Activated CD8-positive, alpha-beta T cell treated with anti-CD3 and anti-CD28 coated beads, Interleukin-2, amount 10 ng/mL, durations not matched to agents 7 days and 5 days (primary cell): ENCODE results near the gene BBC3. TPM values are rescaled to one million over a fixed set of nuclear protein-coding genes. Genes with fewer than 3 reads are reported as not detected.
"Not testable (repeated sequence)": the region's sequence is repeated elsewhere in the genome, so short reads cannot be mapped to it uniquely, and the experiment has no call there.

ENCODE experiments used
- ATAC-seq: fragments of 150-1000 bp; cut with Tn5 transposase; one replicate; pipeline ENCODE4 v1.10.0; 2021; ENCODE audit warnings: moderate library complexity
- CTCF ChIA-PET: fragments of 350-600 bp; sonication (Branson Sonifier 250); formaldehyde crosslinking; loops from one replicate; lab custom pipeline; 2021; ENCODE audit warnings: antibody characterized with exemption; lab: Charles Lee
- POLR2A ChIA-PET: fragments of 350-600 bp; sonication (Branson Sonifier 250); formaldehyde crosslinking; loops from one replicate; lab custom pipeline; 2021; ENCODE audit warnings: antibody characterized with exemption; lab: Charles Lee
- DNase-seq: peaks from one replicate; pipeline ENCODE4 v3.0.0-alpha.2; 2020
- H3K27ac Mint-ChIP-seq: one replicate; pipeline ENCODE4 v1.8.0; 2021; ENCODE audit warnings: mild to moderate bottlenecking, mixed read lengths
- H3K27me3 Mint-ChIP-seq: one replicate; pipeline ENCODE4 v1.8.0; 2021; ENCODE audit warnings: low read depth, mixed read lengths
- H3K36me3 Mint-ChIP-seq: one replicate; pipeline ENCODE4 v1.8.0; 2021; ENCODE audit warnings: low read depth, mixed read lengths
- H3K4me1 Mint-ChIP-seq: one replicate; pipeline ENCODE4 v1.8.0; 2021; ENCODE audit warnings: low read depth, mixed read lengths
- H3K4me3 Mint-ChIP-seq: one replicate; pipeline ENCODE4 v1.8.0; 2021; ENCODE audit warnings: mild to moderate bottlenecking, mixed read lengths
- H3K9me3 Mint-ChIP-seq: one replicate; pipeline ENCODE4 v1.8.0; 2022; ENCODE audit warnings: mixed read lengths; ENCODE audit not compliant: insufficient read depth
- total RNA-seq, 2 experiments: library from RNA; stranded (reverse); gene quantifications; one replicate each; pipeline ENCODE4 v1.2.3, GENCODE V29; 2021

Gene BBC3
- total RNA-seq, 2 experiments from 2014 or later = 15.7 to 16.8 TPM

DNA sequence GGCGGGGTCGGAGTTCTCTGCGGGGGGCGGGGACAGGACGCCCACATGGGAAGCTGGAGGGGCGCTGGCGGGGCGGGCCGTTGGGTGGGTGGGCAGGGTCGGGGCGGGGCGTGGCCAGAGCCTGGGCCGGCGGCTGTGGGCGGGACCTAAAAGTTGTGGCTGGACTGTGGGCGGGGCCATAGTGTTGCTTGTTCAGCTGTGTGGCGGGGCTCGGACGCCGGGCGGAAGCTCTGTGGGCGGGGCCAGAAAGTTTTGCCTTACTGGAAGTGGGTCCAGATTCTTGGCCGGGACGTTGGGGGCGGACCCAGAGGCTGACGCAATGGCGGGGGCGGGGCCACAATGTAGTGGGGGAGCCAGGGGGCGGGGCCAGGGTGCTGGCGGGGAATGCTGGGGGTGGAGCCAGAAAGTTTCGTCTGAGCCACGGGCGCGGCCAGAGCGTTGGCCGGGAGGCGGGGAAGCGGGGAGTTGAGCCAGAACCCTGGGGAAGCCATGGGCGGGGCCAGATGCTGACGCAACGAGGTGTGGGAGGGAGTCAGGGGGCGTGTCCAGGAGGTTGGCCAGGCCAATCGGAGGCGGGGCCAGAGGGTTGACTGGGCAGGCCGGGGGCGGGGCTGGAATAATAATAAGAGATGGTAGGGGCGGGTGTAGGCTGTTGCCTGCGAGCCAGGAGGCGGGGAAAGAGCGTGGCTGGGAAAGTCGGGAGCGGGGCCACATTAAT is 25.9 kb upstream of the BBC3 start:
- H3K27ac Mint-ChIP-seq = peak overlapping the region; percentile 97
- peaks cover 38% of the 10 kb centered on the region for H3K36me3 Mint-ChIP-seq
- peak; percentile 88 for ATAC-seq
- CTCF ChIA-PET = interaction anchor here (0.6 to 5.9 kb wide), 11 partner anchors 10 to 227 kb away, joined by 3 to 76 read pairs (median 4); partner anchors contain the start of genes INAFM1 and KPTN
- no peaks in the 10 kb centered on the region for H3K27me3 Mint-ChIP-seq
- DNase-seq = peak; percentile 100
- peak overlapping the region; percentile 87 for H3K4me3 Mint-ChIP-seq
- no peaks in the 10 kb centered on the region for H3K9me3 Mint-ChIP-seq
- POLR2A ChIA-PET = interaction anchor here (0.6 to 2.6 kb wide), 17 partner anchors 9 to 162 kb away, joined by 3 to 43 read pairs (median 5); partner anchors contain the start of genes INAFM1, SAE1 and ZC3H4
- peaks cover 43% of the 10 kb centered on the region for H3K4me1 Mint-ChIP-seq

DNA sequence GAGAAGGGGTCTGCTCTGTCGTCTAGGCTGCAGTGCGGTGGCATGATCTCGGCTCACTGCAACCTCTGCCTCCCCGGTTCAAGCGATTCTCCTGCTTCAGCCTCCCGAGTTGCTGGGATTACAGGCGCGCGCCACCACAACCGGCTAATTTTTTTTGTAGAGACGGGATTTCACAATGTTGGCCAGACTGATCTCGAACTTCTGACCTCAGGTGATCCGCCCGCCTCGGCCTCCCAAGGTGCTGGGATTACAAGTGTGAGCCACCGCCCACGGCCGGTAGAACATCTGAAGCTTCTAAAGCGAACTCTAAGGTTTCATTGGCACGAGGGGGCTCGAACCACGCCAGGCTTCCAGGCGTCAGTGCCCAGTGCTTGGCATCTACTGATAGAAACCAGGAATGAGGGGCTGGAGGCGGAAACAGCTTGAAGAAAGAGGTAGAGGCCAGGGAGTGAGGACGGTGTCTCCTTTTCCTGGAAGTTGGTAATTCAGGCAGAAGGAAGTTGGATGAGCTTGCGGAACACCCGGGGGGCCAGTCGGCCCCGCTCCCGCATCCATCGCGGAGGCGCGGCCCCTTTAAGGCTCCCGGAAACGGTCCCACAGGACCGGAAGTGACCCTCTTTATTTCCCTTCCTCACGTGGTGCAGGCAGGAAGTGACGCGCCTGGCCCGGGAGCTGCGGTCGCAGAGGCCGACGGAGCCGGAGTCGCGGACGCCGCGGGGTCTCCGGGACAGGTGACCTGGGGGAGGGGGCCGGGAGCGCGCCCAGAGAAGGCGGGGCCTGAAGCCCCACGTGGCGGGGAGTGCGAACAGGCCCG is 25.1 kb upstream of the BBC3 start, which contains the start of gene CCDC9:
Gene CCDC9 (plus strand): TSS at position 647 of the 814 bp plus-strand sequence. CDS start 1,876 bp downstream, outside the sequence.
- peak within 1 kb of the TSS; percentile 97 for H3K27ac Mint-ChIP-seq

DNA sequence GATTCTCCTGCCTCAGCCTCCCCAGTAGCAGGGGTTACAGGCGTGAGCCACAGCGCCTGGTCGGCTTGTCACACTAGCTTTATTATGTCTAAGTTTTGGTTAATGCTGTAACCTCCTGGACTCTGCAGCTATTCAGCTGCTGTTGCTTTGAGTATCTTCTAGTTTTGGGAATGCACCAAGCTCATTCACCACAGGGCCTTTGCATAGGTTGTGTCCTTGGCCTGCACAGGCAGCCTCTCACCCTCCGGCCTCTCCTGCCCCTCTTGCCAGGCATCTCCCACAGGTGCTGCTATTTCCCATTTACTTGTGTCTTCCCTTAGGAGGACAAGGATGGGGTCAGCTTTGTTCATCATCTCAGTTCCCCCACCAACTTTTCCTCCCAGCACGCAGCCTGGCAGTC is 23.0 kb upstream of the BBC3 start:
- Mint-ChIP-seq H3K27me3 (no peaks in the 10 kb centered on the region), H3K36me3 (peaks cover 17% of the 10 kb centered on the region), H3K9me3 (no peaks in the 10 kb centered on the region), H3K4me1 (peaks cover 32% of the 10 kb centered on the region), H3K4me3 (no peak overlapping the region), H3K27ac (no peak overlapping the region)
- POLR2A ChIA-PET = interaction anchor here (1.3 kb wide), 1 partner anchor 28 kb away, joined by 3 read pairs; no protein-coding TSS in a partner anchor
- CTCF ChIA-PET = interaction anchor here (0.8 to 5.9 kb wide), 3 partner anchors 9 to 44 kb away, joined by 3 to 76 read pairs (median 8); no protein-coding TSS in a partner anchor
- DNase-seq (no peak), ATAC-seq (no peak)

More for the DNA sequence above, 25.1 kb upstream of the BBC3 start, which contains the start of gene CCDC9:
- H3K9me3 Mint-ChIP-seq = no peaks in the 10 kb centered on the region
- H3K4me1 Mint-ChIP-seq = peaks cover 40% of the 10 kb centered on the region
- peak within 1 kb of the TSS; percentile 87 for H3K4me3 Mint-ChIP-seq
- ATAC-seq = no peak
- ChIA-PET CTCF (interaction anchor here (0.6 to 5.9 kb wide), 12 partner anchors 9 to 228 kb away, joined by 3 to 76 read pairs (median 4); partner anchors contain the start of genes INAFM1 and KPTN), POLR2A (interaction anchor here (0.6 to 2.6 kb wide), 15 partner anchors 8 to 161 kb away, joined by 3 to 43 read pairs (median 5); partner anchors contain the start of genes INAFM1, SAE1 and ZC3H4)
- no peaks in the 10 kb centered on the region for H3K27me3 Mint-ChIP-seq
- DNase-seq = peak; percentile 97
- peaks cover 34% of the 10 kb centered on the region for H3K36me3 Mint-ChIP-seq

DNA sequence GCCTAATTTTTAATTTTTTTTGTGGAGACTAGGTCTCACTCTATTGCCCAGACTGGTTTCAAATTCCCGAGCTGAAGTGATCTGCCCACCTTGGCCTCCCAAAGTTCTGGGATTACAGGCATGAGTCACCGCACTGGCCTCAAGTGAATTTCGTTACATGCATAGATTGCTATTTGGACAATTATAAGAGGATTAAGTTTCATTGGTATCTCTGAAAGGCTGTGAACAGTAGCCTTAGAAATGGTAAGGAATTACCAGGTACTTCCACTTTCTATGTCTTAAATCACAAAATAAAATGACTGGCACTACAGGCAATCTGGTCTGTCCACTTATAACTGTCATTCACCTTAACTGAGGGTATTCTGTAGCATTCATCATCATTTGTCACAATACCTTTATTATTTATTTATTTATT is 22.5 kb upstream of the BBC3 start:
- ChIA-PET CTCF (interaction anchor here (0.8 to 5.9 kb wide), 3 partner anchors 9 to 43 kb away, joined by 3 to 76 read pairs (median 8); no protein-coding TSS in a partner anchor), POLR2A (interaction anchor here (1.3 kb wide), 1 partner anchor 27 kb away, joined by 3 read pairs; no protein-coding TSS in a partner anchor)
- Mint-ChIP-seq H3K36me3 (peaks cover 12% of the 10 kb centered on the region), H3K27ac (no peak overlapping the region), H3K4me3 (no peak overlapping the region), H3K4me1 (peaks cover 27% of the 10 kb centered on the region), H3K9me3 (no peaks in the 10 kb centered on the region), H3K27me3 (no peaks in the 10 kb centered on the region)
- DNase-seq (no peak), ATAC-seq (no peak)

DNA sequence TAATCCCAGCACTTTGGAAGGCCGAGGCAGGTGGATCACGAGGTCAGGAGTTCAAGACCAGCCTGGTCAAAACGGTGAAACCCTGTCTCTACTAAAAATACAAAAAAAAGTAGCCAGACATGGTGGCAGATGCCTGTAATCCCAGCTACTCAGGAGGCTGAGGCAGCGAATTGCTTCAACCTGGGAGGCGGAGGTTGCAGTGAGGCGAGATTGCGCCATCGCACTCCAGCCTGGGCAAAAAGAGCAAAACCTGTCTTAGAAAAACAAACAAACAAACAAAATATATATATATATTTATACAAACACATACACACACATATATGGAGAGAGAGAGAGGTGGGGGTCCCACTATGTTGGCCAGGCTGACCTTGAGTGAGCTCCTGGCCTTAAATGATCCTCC is 22.0 kb upstream of the BBC3 start:
- H3K9me3 Mint-ChIP-seq, H3K4me3 Mint-ChIP-seq, H3K36me3 Mint-ChIP-seq, H3K27ac Mint-ChIP-seq, ATAC-seq, DNase-seq, H3K27me3 Mint-ChIP-seq: not testable (repeated sequence)
- ChIA-PET POLR2A (interaction anchor here (1.0 to 1.3 kb wide), 2 partner anchors 21 to 27 kb away, joined by 3 to 4 read pairs; no protein-coding TSS in a partner anchor), CTCF (interaction anchor here (0.8 to 5.9 kb wide), 3 partner anchors 8 to 240 kb away, joined by 3 to 76 read pairs (median 8); no protein-coding TSS in a partner anchor)
- peaks cover 23% of the 10 kb centered on the region for H3K4me1 Mint-ChIP-seq

DNA sequence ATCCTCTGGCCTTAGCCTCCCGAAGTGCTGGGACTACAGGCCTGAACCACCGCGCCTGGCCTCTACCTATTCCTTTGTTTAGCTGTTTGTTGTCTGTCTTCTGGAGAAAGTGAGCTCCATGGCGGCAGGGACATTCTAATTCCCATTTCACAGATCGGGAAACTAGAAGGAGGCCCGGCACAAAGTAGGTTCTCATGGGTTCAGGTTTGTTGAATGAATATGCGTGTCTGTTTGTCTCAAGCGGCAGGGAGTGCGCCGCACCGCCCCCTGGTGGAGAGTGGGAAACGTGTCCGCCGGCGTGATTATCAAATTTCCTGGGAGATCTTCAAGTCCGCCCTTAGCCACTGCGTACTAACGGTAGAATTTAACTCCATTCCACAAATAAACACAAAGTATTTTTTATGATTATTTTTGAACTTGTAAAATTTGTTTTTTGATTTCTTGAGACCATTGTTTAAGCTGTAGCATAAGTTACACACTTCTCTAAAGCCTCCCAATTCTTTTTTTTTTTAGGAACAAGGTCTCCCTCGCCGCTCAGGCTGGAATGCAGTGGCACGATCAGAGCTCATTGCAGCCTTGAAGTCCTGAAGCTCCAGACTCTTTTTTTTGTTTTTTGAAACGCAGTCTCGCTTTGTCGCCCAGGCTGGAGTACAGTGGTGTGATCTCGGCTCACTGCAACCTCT is 16.4 kb upstream of the BBC3 start:
- DNase-seq = peak; percentile 88
- no peak overlapping the region for H3K4me3 Mint-ChIP-seq
- no peak overlapping the region for H3K27ac Mint-ChIP-seq
- H3K4me1 Mint-ChIP-seq = peaks cover 35% of the 10 kb centered on the region
- ChIA-PET CTCF (interaction anchor here (0.6 to 6.8 kb wide), 24 partner anchors 8 to 293 kb away, joined by 3 to 484 read pairs (median 4); partner anchors contain the start of genes CCDC9, INAFM1 and SAE1), POLR2A (interaction anchor here (0.6 to 2.5 kb wide), 3 partner anchors 9 to 21 kb away, joined by 3 to 12 read pairs (median 3); no protein-coding TSS in a partner anchor)
- no peak for ATAC-seq
- no peaks in the 10 kb centered on the region for H3K9me3 Mint-ChIP-seq
- H3K36me3 Mint-ChIP-seq = no peaks in the 10 kb centered on the region
- no peaks in the 10 kb centered on the region for H3K27me3 Mint-ChIP-seq

DNA sequence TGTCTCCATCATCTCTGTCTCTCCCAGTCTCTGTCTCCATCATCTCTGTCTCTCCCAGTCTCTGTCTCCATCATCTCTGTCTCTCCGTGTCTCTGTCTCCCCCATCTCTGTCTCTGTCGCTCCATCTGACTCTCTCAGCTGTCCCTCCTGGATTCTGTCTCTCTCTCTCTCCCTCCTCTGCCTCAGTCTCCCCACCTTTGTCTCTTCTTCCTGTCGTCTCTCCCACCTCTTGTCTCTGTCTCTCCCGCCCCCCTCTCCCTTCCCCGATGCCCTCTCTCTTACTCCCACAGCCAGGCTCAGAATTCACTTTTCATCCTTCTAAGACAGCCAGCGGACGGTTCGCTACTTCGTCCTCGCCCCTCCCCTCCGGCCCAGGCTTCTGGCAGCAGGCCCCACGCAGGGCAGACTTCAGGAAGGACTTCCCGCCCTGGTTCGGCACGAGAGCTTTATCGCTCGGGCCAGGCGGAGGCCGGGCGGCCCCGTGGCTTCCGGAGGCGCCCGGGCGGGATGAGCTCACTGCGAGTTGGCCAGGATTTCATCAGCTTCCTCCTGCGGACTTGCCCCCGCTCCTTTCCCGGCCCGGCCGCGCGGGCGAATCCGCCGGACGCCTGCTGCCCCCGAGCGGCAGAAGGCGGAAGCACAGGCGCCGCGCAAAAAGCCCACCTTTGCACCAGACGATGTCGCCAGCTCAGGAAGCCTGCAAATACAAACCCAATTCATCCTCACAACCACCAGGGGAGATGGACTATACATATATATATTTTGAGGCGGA is 13.0 kb upstream of the BBC3 start:
- Mint-ChIP-seq H3K4me3 (peak overlapping the region; percentile 66), H3K27ac (peak overlapping the region; percentile 92), H3K9me3 (no peaks in the 10 kb centered on the region), H3K36me3 (no peaks in the 10 kb centered on the region), H3K4me1 (peaks cover 42% of the 10 kb centered on the region), H3K27me3 (no peaks in the 10 kb centered on the region)
- DNase-seq = peak; percentile 95
- POLR2A ChIA-PET = interaction anchor here (0.7 to 3.0 kb wide), 20 partner anchors 12 to 231 kb away, joined by 3 to 44 read pairs (median 4); partner anchors contain the start of genes CCDC9, INAFM1 and ZC3H4
- ATAC-seq = peak; percentile 83
- CTCF ChIA-PET = interaction anchor here (0.6 to 6.8 kb wide), 51 partner anchors 10 to 486 kb away, joined by 3 to 484 read pairs (median 6); partner anchors contain the start of genes CCDC9, SAE1 and ZC3H4

DNA sequence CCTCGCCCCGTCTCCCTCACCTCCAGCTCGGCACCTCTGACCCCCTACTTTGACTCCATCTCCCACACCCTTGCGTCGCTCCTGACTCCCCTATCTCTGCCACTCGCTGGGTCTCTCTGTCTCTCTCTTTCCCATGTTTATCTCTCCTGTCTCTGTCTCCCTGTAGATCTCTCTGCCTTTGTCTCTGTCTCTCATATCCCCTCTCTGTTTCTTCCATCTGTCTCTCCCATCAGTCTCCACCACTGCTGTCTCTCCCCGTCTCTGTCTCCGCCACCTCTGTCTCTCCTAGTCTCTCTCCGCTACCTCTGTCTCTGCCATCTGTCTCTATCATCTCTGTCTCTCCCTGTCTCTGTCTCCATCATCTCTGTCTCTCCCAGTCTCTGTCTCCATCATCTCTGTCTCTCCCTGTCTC is 12.4 kb upstream of the BBC3 start:
- peak overlapping the region; percentile 92 for H3K27ac Mint-ChIP-seq
- ChIA-PET POLR2A (interaction anchor here (0.8 to 3.0 kb wide), 9 partner anchors 11 to 111 kb away, joined by 3 to 44 read pairs (median 9); partner anchors contain the start of genes CCDC9 and INAFM1), CTCF (interaction anchor here (1.0 to 6.8 kb wide), 14 partner anchors 10 to 231 kb away, joined by 3 to 484 read pairs (median 22); partner anchors contain the start of genes CCDC9 and SAE1)
- DNase-seq = no peak
- peak; percentile 5 for ATAC-seq
- no peaks in the 10 kb centered on the region for H3K9me3 Mint-ChIP-seq
- no peaks in the 10 kb centered on the region for H3K36me3 Mint-ChIP-seq
- H3K27me3 Mint-ChIP-seq = no peaks in the 10 kb centered on the region
- peak overlapping the region; percentile 66 for H3K4me3 Mint-ChIP-seq
- H3K4me1 Mint-ChIP-seq = peaks cover 47% of the 10 kb centered on the region

DNA sequence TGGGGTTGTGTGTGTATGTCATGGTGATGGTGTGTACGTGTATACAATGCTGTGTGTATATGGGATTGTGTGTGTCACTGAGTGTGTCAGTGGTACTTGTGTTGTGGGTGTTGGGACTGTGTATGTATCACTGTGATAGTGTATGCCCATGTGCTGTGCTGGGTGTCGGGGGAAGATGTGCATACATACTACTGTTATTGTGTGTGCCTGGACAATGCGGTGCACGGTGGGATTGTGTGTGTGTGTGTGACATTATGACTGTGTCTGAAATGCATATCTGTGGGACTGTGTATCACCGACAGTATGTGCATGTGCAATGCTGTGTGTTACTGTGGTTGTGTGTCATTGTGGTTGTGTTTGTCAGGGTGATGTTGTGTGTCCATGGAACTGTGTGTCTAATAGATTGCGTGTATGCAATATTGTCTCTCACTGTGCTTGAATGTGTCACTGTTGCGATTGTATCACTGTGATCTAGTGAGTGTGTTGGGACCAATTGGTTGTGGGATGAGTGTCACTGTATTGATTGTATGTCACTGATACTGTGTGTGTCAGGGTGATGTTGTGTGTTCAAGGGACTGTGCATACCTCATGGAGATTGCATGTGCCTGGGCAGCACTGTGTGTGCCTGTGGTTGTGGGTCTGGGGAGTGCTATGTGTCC is 11.0 kb upstream of the BBC3 start:
- Mint-ChIP-seq H3K27me3 (no peaks in the 10 kb centered on the region), H3K4me3 (no peak overlapping the region), H3K9me3 (no peaks in the 10 kb centered on the region), H3K27ac (no peak overlapping the region), H3K4me1 (peaks cover 42% of the 10 kb centered on the region), H3K36me3 (no peaks in the 10 kb centered on the region)
- ChIA-PET POLR2A (interaction anchor here (3.0 kb wide), 1 partner anchor 15 kb away, joined by 44 read pairs; no protein-coding TSS in a partner anchor), CTCF (interaction anchor here (6.8 kb wide), 1 partner anchor 31 kb away, joined by 484 read pairs; no protein-coding TSS in a partner anchor)
- no peak for DNase-seq
- no peak for ATAC-seq
